ENCODE measurements around the gene FBXL7. TPM values are rescaled to one million over a fixed set of nuclear protein-coding genes. Genes with fewer than 3 reads are reported as not detected.

Gene FBXL7
- total and polyA plus RNA-seq, 9 of the 15 experiments (the other 6 are each of a cell fraction or from before 2014, with no cell fraction given), result 0.04 to 0.08 TPM; not detected in 7

GRCh38 chr5:15786326-15786725 lies 286.3 kb downstream of the FBXL7 start:
- Histone ChIP-seq H3K9ac (ENCODE audit: insufficient read depth in 1 of 2, low read depth in 2 of 2, low read length in 2 of 2) (no peak overlapping the region), H3K4me3 (no peak overlapping the region), H2AFZ (ENCODE audit: low read depth, low read length) (no peak overlapping the region), H3K79me2 (ENCODE audit: control insufficient read depth, insufficient read depth, low read length) (no peaks in the 10 kb centered on the region), H4K20me1 (replicated peaks; ENCODE audit: control insufficient read depth, insufficient read depth, low read length) (no peaks in the 10 kb centered on the region), H3K27ac (ENCODE audit: extremely low read depth, low read depth, low read length) (no peak overlapping the region), H3K27me3 (ENCODE audit: control insufficient read depth in 2 of 2, insufficient read depth in 2 of 2, low read length in 2 of 2) (no peaks in the 10 kb centered on the region), H3K9me1 (ENCODE audit: control insufficient read depth, insufficient read depth, low read length) (no peaks in the 10 kb centered on the region), H3K36me3 (ENCODE audit: control insufficient read depth, insufficient read depth, low read length) (no peaks in the 10 kb centered on the region), H3K4me2 (ENCODE audit: insufficient read depth, low read length) (no peak overlapping the region), H3K9me3 (replicated peaks; ENCODE audit: control insufficient read depth, insufficient read depth, low read depth, low read length) (no peaks in the 10 kb centered on the region), H3K4me1 (replicated peaks in 1 of 2; ENCODE audit: control insufficient read depth in 2 of 2, insufficient read depth in 2 of 2, low read length in 2 of 2) (no peaks in the 10 kb centered on the region)
- no TSS peak for BruUV-seq (replicated peaks)
- ChIA-PET CTCF (ENCODE audit: low intra/inter-chr PET ratio) (no interaction called here), POLR2A (no interaction called here)
- DNase-seq (ENCODE audit: extremely low read depth in 1 of 4, low spot score in 3 of 4) (no peak), ATAC-seq (no peak), FAIRE-seq (no peak)
- intact Hi-C loops (cut with micrococcal nuclease) (no loop called here), in situ Hi-C loops (cut with MboI) (no loop called here)
- TF ChIP-seq ZNF324 (CRISPR knock-in tag; IDR thresholded peaks at IDR 0.05) (no peak), PCBP1 (IDR thresholded peaks at IDR 0.05; ENCODE audit: low read depth, low read length, poor library complexity, severe bottlenecking) (no peak), FOXP4 (CRISPR knock-in tag; IDR thresholded peaks at IDR 0.05; ENCODE audit: borderline replicate concordance) (no peak), HBP1 (CRISPR knock-in tag; IDR thresholded peaks at IDR 0.05) (no peak), RBFOX2 (IDR thresholded peaks at IDR 0.05; ENCODE audit: low read depth, low read length) (no peak), ZNF184 (CRISPR knock-in tag; IDR thresholded peaks at IDR 0.05) (no peak), CAMTA2 (CRISPR knock-in tag; conservative IDR thresholded peaks at IDR 0.05) (no peak), ZNF395 (CRISPR knock-in tag; IDR thresholded peaks at IDR 0.05) (no peak), DNMT1 (IDR thresholded peaks at IDR 0.05) (no peak), ZNF79 (CRISPR knock-in tag; IDR thresholded peaks at IDR 0.05; ENCODE audit: low read depth) (no peak), BMI1 (IDR thresholded peaks at IDR 0.05; ENCODE audit: low read length) (no peak), KLF13 (tag; IDR thresholded peaks at IDR 0.05; ENCODE audit: borderline replicate concordance, low read depth) (no peak), HNRNPK (IDR thresholded peaks at IDR 0.05; ENCODE audit: low read depth, low read length, poor library complexity, severe bottlenecking) (no peak), IRF1 (CRISPR knock-in tag; IDR thresholded peaks at IDR 0.05; ENCODE audit: borderline replicate concordance) (no peak), ZFPM2 (CRISPR knock-in tag; IDR thresholded peaks at IDR 0.05) (no peak), SUPT5H (IDR thresholded peaks at IDR 0.05) (no peak), HOXB6 (CRISPR knock-in tag; IDR thresholded peaks at IDR 0.05; ENCODE audit: borderline replicate concordance) (no peak)

All from K562 (cell line).